T-helper 1 cell treated with Interleukin-12 subunit alpha and Interleukin-12 subunit beta and Interleukin-4 antibody, amounts not matched to agents 30 ng/mL and 1 ng/mL, for 36 hours (primary cell): ENCODE data around the gene CXCR4. TPM values are rescaled to one million over a fixed set of nuclear protein-coding genes. Genes with fewer than 3 reads are reported as not detected.

Source experiments
- intact Hi-C: fragments of 100-400 bp; cut with micrococcal nuclease; formaldehyde crosslinking; loops from one replicate; pipeline ENCODE4 v1.15.1; 2024
- total RNA-seq: library from RNA; stranded (reverse); gene quantifications from 2 replicates; pipeline ENCODE4 v1.2.3, GENCODE V29; 2022

The CXCR4 gene
- total RNA-seq, 1 donor from 2014 or later, result 247 TPM

DNA sequence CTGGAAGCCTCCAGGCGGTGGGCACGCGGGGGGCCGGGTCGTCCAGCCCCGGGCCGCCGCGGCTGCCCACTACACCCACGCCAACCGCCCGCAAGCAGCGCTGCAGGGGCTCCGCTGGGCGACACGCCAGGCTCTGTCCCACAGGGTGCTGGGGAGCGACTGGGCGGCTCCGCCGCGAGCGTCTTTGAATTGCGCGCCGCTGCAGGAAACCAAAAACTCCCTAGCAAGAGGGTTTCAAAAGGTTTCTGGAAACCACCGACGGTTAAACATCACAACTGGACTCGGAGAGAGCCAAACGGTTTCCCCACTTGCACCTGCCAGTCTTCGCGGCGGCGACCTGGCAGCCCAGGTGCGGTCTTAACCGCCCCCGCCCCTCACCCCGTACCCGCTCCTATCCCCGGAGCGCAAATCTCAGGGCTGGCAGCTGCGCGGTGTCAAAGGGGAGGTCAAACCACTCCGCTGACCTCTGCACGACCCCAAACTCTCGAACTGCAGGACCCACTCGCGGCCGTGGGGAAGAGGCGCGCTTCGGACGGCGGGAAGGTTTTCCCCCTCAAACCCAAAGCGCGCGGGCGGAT lies 1.0 kb downstream of the CXCR4 start:
- intact Hi-C loops, result loop anchor here (1.0 to 5.0 kb wide), 9 partner anchors 60 to 1198 kb away; partner anchors contain the start of genes CCNT2, R3HDM1, RAB3GAP1 and UBXN4

GRCh38 chr2:136116151-136116812 lies 1.7 kb downstream of the CXCR4 start:
- intact Hi-C loops, result loop anchor here (1.0 to 5.0 kb wide), 8 partner anchors 59 to 1197 kb away; partner anchors contain the start of genes CCNT2, R3HDM1, RAB3GAP1 and UBXN4

DNA sequence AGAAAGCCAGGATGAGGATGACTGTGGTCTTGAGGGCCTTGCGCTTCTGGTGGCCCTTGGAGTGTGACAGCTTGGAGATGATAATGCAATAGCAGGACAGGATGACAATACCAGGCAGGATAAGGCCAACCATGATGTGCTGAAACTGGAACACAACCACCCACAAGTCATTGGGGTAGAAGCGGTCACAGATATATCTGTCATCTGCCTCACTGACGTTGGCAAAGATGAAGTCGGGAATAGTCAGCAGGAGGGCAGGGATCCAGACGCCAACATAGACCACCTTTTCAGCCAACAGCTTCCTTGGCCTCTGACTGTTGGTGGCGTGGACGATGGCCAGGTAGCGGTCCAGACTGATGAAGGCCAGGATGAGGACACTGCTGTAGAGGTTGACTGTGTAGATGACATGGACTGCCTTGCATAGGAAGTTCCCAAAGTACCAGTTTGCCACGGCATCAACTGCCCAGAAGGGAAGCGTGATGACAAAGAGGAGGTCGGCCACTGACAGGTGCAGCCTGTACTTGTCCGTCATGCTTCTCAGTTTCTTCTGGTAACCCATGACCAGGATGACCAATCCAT lies 2.7 kb downstream of the CXCR4 start:
- intact Hi-C loops, result loop anchor here (5.0 kb wide), 2 partner anchors 373 to 1063 kb away; partner anchors contain the start of genes RAB3GAP1 and UBXN4

- intact Hi-C loops, result loop anchor here (1.0 kb wide), 1 partner anchor 45 kb away; no protein-coding TSS in a partner anchor
Measured at GRCh38 chr2:136114382-136114781, 3.6 kb downstream of the CXCR4 start.

DNA sequence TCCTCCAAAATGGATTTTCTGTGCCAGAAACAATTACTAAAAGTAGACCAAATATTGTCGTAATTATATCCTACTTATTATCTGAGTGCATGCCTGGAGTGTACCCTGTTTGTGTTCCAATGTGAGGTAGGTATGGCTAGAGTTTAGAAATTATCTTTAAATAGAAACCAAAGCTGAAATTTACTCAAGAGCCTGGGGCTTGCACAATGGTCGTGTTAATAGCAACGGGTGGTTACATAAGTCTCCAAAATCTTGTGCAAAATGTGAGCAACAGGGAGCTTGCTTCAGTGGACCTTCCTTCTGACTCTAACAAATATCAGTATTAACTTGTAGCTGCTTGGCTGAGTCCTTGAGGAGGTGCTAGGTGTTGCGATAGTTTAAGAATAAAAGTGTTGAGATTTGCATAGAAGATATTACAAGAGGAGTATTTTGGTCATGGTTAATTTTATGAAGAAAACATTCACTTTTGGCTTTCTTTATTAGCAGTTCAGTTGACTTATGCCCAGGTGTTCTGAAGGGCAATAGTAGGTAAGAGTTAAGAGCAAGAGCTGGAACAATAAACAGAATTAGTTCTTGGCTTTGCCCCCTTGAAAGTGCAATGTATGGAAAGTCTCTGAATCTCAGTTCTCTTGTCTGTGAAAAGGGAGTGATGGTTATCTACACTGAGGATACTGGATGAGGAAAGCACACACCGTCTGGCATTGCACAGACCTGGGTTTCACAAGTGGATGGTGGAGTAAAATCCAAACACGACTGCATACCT lies 4.6 kb downstream of the CXCR4 start:
- intact Hi-C loops, result no loop called here

GRCh38 chr2:136112317-136113208 lies 5.4 kb downstream of the CXCR4 start:
- intact Hi-C loops, result no loop called here

- intact Hi-C loops, result no loop called here
Measured at GRCh38 chr2:136111711-136112110, 6.2 kb downstream of the CXCR4 start.

DNA sequence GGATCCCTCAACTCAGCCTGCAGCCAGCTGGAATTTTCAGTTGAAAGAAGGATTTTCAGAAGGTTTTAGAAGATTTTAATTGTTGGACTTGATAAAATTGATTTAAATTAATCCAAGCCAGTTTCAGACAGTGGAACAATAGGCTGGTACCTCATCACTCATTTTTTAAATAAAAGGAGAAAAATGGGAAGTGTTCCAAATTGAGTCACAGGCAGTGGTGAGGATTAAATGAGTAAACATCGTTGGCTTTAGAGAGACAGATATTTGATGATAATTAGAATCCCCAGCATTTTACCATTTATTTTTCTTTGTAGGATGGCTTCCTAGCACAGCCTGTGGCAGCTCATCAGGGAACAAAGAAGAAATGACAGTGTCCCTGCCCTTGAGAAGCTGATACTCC lies 7.4 kb downstream of the CXCR4 start:
- intact Hi-C loops, result no loop called here

DNA sequence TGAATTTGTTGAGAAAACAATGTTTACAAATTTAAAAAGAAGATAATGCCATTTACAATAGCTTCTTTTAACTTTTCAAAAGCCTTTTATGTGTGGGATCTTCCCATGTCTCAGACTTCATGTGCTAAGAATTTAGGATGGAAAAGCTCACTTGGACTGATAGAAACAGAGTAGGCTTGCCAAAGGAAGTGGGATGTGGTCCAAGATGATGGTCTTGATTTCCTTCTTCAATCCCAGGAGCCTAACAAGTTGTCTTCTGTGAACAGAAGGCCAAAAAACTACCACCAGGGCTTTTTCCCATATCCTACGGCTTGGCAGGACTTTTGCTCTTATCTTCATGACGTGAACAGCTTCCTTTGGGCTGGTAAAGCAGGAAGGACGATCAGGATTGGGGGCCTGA lies 9.5 kb downstream of the CXCR4 start:
- intact Hi-C loops, result no loop called here

DNA sequence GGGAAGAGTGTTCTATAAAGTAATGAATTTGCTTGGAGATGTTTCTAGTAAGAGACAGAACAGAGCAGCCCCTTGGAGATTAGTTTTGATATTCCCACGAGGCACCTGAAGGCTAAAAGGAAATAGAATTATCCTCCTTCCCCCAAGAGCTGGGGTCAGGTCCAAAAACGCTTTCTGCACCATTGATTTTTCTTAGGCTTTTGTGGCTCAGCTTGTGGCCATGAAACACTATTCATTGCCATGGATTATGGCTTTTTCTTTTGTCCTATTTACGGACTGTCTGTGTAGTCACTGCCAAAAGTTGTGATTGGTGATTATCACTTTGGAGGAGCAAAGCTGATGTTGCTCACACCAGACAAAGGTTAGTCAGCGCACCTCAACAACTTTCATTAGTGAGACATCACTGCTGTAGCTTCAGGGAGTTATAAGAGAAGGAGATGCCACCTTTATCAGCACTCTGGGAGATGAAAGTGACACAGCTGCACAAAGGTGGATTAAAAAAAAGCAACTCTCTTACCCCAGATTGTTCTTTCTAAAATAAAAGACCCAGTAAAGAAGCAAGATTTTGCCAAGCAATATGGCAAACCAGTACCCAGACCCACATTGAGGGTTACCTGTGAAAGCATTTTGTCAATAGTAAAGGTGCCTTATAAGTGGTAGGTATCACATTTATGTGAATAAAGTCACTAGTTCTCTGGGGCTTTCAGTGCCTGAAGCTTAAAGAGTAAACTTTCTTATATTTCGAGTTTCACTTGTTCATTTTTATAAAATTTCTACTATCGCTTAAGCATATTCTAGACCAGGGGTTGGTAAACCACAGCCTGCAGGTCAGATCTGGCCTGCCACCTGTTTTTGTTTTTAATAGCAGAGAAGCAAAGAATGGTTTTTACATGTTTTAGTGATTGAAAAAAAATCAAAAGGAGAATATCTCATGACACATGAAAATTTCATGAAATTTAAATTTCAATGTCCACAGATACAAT lies 10.6 kb downstream of the CXCR4 start:
- intact Hi-C loops, result no loop called here

- intact Hi-C loops, result no loop called here
Measured at GRCh38 chr2:136106505-136106904, 11.4 kb downstream of the CXCR4 start.

DNA sequence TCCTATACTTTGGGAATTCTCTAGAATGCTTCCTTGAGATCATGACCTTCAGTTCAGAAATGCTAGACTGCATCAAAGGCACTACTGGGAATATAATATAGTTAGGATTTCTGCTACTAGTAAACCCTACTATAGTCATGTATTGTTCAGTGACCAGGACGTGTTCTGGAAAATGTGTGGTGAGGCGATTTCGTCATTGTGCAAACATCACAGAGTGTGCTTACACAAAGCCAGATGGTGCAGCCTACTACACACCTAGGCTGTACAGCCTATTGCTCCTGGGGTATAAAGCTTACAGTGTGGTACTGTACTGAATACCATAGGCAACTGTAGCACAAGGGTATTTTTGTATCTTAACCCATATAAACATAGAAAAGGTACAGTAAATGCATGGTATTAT lies 13.0 kb downstream of the CXCR4 start:
- intact Hi-C loops, result no loop called here

DNA sequence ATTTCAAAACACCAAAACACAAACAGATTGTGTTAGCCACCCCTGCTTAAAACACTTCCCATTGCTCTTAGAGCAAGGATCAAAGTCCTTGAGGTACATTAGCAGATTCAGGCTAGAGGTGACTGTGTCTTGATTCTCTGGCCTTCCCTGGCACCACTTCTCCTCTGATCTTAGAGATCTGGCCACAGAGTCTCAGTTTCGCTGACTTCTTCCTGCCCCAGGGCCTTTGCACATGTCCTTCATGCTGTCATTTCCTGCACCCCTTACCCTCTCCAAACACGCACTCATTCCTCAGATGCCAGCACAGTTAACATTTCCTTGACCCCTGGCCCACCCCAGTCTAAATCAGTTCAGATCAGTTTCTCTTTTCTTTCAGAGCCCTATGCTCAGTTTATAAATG lies 16.9 kb downstream of the CXCR4 start:
- intact Hi-C loops, result no loop called here

DNA sequence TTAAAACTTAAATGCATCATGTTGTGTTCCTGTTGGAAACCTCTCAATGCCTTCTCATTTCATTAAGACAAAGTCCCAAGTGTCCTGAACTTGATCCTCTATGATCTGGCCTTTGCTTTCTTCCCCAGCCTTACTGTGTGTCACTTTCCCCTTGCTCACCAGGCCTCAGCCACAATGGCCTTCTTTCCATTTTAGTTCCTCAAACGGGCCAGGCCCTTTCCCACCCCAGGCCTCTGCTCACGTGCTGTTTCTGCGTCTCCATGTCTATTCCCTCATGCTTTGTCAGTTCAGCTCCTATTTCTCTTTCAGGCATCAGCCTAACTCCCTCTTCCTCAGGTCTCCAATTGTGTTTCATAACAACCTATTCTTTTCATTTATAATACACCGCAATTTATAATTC lies 19.5 kb downstream of the CXCR4 start:
- intact Hi-C loops, result no loop called here

DNA sequence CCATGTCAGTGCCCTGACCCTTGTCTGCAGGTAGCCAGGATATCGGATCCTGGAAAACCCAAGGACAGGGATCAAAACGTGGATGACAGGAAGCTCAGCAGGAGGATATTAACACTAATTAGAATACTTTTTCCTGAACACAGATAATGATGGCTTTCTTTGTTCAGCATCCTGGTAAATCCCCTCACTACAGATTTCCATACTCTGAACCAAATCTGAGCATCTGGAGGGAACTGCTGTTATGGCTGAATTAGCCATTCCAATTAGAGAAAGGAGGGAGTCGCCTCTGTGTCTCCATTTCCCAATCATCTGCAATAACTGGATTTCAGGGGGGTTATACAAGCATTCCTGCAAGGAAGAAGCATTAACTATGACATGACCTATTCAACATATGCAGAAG lies 24.4 kb downstream of the CXCR4 start:
- intact Hi-C loops, result no loop called here

- intact Hi-C loops, result no loop called here
Measured at GRCh38 chr2:136091899-136092298, 26.1 kb downstream of the CXCR4 start.

GRCh38 chr2:136087901-136088460 lies 30.0 kb downstream of the CXCR4 start:
- intact Hi-C loops, result loop anchor here (2.0 kb wide), 1 partner anchor 31 kb away; no protein-coding TSS in a partner anchor

DNA sequence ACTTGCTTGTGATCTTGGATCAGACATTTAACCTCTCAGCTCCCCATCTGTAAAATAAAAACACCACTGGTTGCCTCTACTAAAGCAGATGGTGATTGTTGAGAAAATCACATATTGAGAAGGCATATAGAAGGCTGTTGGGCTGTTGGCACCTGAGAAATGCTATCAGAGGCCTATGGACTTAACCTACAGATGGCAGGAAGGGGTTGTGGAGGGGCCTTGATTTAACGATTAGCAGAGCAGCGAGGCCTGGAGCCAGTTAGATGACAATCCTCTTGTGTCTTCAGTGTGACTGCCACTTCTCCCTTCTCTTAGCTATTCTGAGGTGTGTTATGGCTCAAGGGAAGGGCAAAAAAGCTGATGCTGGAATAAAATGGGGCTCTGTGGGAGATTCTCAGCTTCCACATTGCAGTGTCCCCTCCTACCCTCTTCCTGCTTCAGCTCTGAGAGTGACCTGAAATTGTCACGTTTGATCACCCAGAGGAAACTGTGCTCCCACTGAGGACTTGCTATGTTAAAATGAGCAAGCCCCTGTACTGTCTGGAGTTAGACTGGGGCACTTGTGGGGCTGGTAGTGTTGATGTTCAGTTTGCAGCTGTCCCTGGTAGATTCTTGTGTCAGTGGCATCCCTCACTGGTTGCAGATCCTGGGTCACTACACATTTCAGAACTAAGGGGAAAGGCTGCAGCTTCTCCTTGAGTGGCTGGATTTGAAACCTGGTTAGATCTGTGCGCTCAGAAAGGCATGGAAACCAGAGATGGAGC lies 31.5 kb downstream of the CXCR4 start:
- intact Hi-C loops, result loop anchor here (2.0 kb wide), 1 partner anchor 30 kb away; no protein-coding TSS in a partner anchor
